HG03469 (cell line): ENCODE results near the gene TIMP4.

ENCODE experiments used
- ATAC-seq: cut with Tn5 transposase; IDR thresholded peaks from one replicate; pipeline ENCODE4 v1.9.1; 2021; ENCODE audit warnings: mild to moderate bottlenecking, moderate library complexity, moderate number of reproducible peaks; ENCODE audit not compliant: unreplicated experiment

Gene TIMP4

DNA sequence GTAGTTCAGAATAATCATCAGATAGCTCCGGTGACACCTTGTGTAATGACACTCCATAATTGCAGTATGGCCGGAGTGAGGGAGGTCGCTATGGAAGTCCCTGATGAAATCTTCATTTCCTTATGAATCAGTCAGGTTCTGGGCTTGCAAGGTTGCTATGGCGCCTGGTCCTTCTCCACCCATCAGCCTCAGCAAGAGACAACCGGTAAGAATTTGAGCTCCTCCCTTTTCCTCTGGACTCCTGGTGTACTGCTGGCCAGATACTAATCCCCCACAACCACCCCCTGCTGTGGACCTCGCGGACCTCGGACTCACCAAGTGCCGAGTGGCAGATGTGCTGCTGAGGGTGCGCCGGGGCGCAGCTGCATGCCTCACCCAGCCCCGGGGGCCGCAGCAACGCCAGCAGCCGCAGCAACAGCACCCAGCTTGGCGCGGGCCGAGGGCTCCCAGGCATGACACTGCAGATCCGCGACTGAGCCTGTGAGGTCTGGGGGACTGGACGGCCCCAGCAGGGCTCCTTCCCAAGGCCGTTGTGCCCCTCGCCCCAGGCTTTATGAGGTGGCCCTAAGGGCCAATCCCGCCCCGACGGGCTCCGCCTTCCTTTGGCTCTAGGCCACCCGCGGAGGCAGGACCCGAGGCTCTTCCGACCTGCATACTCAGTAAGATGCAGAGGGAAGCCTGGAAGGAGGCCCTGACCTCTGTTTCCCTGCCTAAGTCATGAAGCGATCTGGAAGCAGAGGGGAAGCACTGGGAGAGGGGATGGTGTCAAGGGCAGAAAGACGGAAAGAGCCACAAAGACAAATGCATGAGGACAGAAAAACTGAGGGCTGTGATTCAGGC, at the start of gene TIMP4:
TIMP4 (minus strand) TSS at position 526 of the 840 bp plus-strand sequence; CDS start at position 454, 72 bp downstream.
- ATAC-seq = no peak

- no peak for ATAC-seq
Measured at GRCh38 chr3:12205171-12205570, 46.5 kb upstream of the TIMP4 start.

DNA sequence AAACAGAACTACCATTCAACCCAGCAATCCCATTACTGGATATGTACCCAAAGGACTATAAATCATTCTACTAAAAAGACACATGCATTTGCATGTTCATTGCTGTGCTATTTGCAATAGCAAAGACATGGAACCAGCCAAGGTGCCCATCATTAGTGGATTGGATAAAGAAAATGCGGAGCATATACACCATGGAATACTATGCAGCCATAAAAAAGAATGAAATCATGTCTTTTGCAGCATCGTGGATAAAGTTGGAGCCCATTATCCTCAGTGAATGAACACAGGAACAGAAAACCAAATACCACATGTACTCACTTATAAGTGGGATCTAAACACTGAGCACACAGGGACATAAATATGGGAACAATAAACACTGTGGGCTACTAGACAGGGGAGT, 43.1 kb upstream of the TIMP4 start:
- ATAC-seq = no peak

DNA sequence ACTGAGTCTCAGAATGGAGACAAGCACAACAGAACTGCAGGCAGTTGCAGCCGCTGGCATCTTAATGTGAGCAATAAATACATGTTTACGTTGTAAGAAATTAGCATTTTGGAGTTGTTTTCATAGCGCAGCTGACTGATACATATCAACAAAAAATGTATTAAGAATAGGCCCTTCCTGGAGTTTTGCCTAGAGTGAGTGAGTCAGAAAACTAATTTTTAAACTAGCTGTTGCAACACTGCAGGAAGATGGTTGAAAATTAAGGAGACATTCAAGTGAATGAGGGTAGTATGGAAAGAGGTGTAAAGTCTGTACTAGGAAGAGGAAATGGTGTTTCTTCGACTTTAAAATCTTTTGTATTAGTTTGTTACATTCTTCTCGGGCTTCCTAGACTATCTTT, 39.6 kb upstream of the TIMP4 start:
- no peak for ATAC-seq

DNA sequence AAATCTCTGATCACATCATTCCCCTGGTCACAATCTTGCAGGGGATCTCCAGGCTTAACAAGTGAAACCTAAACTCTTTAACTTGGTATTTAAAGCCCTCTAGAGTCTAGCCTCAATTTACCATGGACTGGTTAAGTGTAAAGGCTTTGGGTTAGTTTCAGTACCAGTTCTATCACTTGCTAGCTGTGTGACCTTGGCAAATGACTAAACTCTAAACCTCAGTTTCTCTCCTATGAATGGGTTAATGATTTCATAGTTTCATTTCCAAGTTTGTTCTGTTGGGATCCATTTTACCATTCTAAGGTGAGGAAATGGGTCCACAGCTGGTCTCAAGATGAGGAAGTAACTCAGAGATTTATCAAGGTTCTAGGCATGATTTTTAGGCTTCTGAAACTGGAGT, 38.8 kb upstream of the TIMP4 start:
- peak; percentile 27 for ATAC-seq

- ATAC-seq = no peak
Measured at GRCh38 chr3:12196684-12197083, 38.0 kb upstream of the TIMP4 start.

- no peak for ATAC-seq
Measured at GRCh38 chr3:12195231-12195630, 36.5 kb upstream of the TIMP4 start.

- ATAC-seq = peak; percentile 49
Measured at GRCh38 chr3:12194669-12195161, 36.0 kb upstream of the TIMP4 start.

GRCh38 chr3:12194209-12194608, 35.5 kb upstream of the TIMP4 start:
- ATAC-seq = peak; percentile 17

DNA sequence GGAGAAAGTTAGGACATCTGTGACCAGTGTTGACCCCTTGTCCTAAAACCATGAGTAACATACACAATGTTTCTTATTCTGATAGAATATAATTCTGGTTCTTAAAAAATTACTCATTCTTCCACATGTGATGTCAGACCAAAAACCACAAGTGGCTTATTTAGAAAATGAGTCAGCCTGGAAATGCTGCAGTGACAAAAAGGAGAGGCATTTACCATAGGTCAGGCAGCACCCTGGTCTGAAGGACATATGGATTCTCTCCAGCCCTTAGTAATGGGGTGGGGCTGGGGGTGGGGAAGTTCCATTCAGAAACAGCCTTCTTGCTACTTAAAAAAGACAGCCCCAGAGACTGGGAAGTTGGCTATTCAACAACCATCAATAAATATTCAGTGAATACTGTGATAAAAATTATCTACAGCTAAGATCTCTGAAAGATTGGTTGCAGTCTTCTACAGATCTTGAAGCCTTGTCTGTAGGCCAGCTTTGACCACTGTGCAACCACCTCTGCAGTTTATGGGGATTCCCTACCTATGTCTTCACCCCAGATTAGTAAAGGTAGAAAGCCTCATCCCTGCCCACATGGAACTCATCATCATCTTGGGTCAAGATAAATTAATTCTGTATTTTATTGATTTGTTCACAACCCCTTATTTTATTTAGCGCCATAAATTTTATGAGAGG, 34.9 kb upstream of the TIMP4 start:
- ATAC-seq = peak; percentile 41

- ATAC-seq = no peak
Measured at GRCh38 chr3:12192655-12193484, 34.2 kb upstream of the TIMP4 start.

DNA sequence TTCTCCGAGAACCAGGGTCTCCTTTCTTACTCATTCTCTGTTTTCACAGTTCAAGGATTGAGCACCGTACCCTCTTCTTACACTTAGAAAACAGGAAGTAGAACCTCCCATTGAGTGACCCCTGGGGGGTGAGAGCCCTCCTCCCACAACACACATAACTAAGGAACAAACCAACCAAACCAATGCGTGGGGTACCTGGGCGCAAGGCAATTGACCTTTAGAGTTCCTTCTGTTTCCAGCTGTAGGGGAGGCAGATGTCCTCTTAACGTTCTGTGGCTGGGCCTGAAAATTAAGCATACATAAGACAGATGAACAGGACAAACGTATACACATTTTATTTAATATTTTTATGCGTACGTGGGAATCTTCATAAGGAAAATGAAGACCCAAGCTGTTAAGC, 33.5 kb upstream of the TIMP4 start:
- ATAC-seq = no peak

- no peak for ATAC-seq
Measured at GRCh38 chr3:12191559-12191958, 32.8 kb upstream of the TIMP4 start.

GRCh38 chr3:12190832-12191231, 32.1 kb upstream of the TIMP4 start:
- no peak for ATAC-seq

GRCh38 chr3:12190221-12190807, 31.6 kb upstream of the TIMP4 start:
- ATAC-seq = no peak

DNA sequence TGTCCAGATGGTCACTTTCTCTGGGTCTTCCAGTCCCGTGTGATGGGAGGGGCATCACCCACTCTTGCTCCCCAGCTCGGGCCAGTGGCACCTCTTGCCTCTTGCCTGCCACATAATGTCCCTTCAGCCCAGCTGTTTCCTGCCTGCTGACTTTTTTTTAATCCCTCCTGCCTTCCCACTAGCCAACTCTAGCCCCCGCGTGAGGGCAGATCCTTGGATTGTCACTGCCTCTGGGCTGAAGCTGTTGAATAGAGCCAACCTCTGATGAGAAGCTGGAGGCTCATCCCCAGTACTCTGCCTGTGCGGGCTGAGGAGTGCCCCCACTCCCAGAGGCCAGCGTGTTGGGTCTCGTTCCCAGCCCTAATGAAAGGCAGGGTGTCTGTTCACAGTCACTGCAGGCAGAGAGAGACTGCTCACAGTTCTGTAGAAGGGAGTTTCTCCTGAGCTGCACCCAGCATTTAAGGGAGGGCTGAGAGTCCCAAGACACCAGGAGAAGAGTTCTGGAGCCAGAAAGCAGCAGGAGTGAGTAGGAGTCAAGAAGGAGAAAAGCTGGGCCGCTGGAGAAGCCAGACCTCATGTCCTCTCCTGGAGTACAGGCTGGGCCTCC, 30.1 kb upstream of the TIMP4 start:
- ATAC-seq = no peak

- no peak for ATAC-seq
Measured at GRCh38 chr3:12188328-12188648, 29.6 kb upstream of the TIMP4 start.

DNA sequence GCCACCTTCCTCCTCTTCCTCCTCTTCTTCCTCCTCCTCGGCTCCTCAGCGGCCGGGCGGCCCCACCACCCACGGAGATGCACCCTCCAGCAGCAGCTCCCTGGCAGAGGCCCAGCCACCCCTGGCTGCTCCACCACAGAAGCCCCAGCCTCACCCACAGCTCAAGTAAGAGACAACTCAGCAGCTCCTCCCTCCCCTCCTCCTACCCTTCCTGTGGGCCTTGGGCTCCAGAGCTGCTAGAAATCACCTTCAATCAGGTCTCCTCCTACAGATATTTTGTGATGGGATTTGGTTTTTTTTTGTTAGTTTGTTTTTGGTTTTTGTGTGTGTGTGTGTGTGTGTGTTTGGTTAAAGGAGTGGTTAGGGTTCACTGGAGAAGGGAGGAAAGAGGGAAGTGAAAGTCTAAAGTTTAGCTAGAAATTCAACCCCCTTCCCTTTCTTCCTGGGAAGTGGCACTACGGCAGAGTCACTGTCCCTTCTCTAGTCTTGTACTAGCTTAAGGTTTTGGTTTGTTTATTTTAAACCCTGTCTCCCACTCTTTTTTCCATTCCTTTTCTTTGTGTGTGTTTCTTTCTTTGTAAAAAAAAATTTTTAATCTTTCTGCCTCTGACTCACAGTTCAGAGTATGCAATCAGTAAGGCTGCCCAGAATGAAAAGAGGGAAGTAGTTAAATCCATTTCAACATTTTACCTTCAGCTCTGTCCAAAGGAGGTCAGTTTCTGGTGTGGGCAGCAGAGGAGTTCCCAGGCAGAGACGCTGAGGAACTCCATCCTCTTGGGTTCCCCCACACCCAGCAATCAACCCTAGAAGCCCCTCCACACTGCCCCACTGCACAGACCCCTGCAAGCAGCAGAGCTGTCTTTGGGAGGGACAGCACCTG, 29.0 kb upstream of the TIMP4 start:
- ATAC-seq = peak; percentile 50

DNA sequence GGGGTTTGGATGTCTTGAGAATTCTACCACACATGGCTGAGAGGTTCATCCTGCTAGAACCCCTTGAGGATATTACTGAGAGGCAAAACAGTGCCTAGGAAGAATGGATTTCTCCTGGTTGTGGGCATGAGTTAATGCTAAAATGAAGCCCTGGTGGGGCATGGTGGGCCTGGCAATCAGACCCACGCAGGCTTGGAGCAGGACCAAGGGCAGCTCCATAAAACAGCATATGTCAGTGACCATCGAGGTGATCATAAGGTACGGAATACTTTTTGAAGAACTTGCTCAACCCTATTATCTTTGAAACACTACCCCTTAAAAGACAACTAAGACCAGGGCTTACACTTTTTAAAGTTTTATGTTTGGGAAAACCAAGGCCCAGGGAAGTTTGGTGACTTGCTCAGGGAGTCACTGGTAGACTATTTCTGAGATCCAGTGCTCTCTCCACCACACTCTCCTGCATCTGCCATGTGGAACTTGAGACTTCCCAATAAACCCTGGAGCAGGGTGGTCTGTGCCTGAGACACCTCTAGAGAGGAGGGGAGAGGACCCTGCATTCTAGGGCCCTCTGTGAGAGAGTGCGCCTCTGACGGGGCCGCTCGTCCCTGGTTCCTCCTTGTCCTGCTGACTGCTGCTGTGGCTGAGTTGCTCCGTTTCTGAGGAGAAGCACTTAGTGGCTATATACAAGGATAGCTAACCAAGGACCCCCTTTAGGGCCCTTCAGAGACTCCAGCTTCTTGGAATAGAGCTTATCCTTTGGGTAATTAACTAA, 28.0 kb upstream of the TIMP4 start:
- no peak for ATAC-seq
